GM21576 (cell line): Measurements from ENCODE around the gene PHF12.

Experiments
- ATAC-seq: cut with Tn5 transposase; IDR thresholded peaks from one replicate; pipeline ENCODE4 v1.9.1; 2021; ENCODE audit warnings: mild to moderate bottlenecking, moderate library complexity; ENCODE audit not compliant: unreplicated experiment

PHF12 gene

DNA sequence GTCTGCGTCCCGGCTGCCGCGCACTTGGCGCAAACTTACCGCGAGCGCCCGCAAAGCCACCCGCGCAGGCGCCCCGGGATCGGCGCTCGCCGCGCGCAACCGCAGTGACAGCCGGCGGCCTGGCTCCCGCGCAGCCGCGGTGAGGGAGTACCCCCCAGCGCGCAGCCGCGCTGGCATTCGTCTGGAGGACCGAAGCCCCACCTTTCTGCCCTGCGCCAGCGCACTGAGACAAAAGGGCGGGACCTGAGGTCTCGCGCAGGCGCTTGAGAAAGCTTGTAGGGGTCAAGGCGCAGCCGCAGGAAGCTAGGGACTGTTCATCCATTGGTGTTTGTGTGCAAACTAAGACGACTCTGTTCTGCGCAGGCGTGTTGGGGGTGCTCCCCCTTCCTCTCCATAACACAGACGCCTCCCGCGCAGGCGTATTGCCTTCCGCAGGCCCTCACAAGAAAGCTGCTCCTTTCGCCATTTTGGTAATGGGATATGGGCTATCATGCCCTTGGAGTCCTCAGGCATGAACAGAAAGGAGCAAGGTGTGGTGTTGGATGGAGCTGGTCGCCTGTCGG is at the start of gene PHF12:
Gene PHF12, minus strand, starts transcription at position 91 of the 563 bp plus-strand sequence. CDS start 558 bp downstream, outside the sequence.
- ATAC-seq: peak; percentile 52

DNA sequence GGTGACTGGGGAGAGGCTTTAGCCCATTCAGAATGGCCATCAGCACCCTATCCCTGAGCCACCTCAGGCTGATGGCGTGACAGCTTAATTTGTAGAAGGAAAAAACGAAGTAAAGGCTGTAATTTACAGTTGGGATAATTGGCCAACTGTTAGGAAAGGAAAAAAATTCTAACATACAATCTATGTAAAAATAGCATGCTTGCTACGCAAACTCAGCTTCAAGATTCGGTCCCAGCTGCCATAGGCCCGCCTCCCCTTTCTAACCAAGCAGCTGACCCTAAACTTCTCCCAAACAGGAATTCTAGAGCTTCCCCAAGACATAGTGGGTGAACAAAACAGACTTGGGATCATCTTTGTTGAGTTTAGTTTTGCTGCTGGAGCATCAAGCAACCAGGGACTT is 49.7 kb upstream of the PHF12 start:
- no peak for ATAC-seq

GRCh38 chr17:28999206-28999605 is 47.9 kb upstream of the PHF12 start:
- no peak for ATAC-seq

DNA sequence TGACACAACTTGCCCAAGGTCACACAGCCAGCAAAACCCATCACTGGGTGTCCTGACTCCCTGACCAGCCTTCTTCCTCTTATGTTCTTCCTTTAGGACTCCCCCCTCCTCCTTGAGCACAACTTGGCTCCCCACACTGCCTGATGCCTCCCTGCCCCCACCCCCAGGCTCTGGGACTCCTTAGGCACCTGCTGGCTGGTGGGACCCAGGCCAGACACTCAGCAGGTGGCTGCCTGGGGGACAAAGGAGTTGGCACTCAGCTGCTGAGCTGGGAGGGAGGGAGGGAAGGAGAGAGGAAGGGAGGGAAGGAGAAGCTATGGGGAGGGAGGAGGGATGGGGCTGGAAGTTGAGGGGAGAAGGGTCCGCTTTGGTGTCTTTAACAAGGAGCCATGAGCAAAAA is 46.5 kb upstream of the PHF12 start:
- no peak for ATAC-seq

- ATAC-seq: no peak
These were observed 45.3 kb upstream of the PHF12 start for GRCh38 chr17:28996554-28997096.

- ATAC-seq: no peak
These were observed 42.5 kb upstream of the PHF12 start for GRCh38 chr17:28993645-28994426.

GRCh38 chr17:28992625-28993600 is 41.6 kb upstream of the PHF12 start:
- no peak for ATAC-seq

DNA sequence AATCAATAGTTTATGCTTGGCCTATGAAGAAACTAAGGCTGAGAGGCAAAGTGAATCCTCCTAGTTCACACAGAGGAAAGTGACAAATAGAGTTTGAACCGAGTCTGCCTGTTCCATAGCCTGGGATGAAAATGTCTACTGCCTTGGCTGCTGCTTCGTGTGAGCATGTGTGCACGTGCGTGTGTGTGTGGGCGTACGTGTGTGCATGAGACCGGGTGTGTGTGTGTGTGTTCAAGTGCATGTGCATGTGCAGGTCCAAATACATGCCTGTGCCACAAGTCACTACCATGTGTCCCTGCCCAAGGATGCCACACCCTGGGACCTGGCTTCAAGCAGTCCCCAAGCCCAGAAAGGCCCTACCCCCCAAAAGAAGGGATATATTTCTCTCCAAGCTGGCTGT is 40.9 kb upstream of the PHF12 start:
- no peak for ATAC-seq

DNA sequence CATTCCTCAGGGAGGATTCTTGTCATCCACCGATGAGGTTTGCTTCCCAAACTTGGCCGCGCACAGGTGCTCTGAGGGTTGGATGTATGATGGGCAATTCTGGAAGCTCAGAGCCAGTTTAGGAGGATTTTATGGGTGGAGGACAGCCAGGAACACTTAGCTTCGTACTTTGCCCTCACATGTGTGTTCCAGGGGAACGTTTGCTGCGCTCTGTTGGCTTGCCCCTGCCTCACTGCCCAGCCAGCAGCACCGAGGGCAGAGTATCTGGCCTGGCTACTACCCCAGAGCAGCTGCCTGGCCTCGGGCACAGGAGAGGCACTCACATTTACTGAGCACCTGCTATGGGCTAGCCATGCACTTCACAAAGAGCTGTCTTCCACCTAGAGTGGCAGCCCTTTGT is 40.5 kb upstream of the PHF12 start:
- no peak for ATAC-seq

GRCh38 chr17:28989028-28989427 is 37.7 kb upstream of the PHF12 start:
- no peak for ATAC-seq

GRCh38 chr17:28988475-28988874 is 37.2 kb upstream of the PHF12 start:
- no peak for ATAC-seq

- ATAC-seq: no peak
These were observed 35.7 kb upstream of the PHF12 start for GRCh38 chr17:28986714-28987655.

- ATAC-seq: no peak
These were observed 34.8 kb upstream of the PHF12 start for GRCh38 chr17:28985950-28986713.

DNA sequence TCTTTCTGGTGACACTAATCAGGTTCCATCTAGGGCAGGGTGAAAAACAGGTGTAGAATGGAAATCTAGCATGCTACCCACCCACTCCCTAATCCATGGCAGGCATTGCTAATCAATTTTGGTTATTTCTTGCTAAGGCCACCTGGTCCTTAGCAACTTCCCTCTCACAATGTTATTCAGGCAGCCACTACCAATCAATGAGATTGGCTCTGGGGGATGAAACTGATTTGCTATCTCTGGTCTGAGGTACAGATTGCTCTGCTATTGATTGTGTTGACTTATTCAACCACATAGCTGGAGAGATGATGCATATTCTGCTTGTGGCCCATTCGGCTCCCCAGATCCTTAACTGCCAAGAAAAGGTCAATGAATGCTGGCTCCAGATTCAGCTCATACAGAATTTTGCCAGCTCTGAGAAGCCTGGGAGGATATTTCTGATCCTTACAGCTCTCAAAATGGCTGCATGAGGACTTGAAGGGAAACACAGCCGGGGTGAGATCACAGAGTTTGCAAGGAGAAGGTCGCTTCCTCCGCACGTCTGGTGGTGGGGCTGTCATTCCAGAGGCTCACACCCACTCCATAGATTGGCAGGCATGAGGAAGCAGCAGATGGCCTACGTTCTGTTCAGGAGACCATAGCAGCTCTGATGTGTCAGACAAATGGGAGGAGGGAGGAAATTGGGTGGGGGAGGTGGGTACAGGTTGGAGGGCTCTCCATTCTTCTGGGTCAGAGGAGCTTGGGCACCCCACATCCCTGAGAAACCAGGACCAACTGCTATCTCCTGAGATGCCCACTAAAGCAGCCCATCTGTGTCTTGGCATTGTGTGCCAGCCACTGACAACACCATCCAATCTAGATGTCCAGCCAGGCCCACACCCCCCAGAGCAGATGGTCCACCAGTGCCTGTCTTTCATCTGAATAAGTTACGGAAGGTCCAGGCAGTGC is 32.2 kb upstream of the PHF12 start:
- ATAC-seq: no peak

GRCh38 chr17:28982131-28982793 is 30.9 kb upstream of the PHF12 start:
- ATAC-seq: peak; percentile 66

- ATAC-seq: no peak
These were observed 27.1 kb upstream of the PHF12 start for GRCh38 chr17:28978356-28978964.

DNA sequence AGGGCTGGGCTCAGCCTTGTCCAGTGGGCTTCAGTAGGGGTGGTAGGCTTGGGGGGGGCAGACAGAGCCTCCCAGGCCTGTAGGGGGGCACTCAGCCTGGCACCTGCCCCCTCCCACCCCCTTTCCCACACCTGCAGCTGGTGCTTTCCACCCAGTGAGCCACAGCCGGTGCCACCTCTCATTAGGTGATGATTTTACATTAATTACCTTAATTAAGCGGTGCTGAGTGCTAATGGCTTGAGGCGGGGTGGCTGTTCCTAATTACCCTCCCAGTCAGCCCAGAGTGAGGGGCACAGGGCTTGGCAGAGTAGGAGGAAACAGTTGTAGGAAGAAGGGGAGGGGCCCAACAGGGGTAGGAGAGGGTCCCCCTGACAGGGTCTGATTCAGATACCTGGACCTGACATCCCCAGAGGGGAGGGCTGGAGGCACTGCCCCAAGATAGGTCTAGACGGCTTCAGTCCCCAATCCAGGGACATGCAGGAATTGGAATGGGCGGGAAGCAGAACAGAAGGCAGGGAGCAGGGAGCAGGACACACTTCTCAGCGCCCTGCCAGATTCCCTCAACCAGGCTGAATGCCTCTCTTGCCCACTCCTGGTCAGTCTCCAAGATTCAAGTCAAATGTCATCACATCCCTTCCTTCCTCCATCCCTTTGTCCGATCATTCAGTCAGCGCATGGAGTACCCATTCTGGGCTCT is 26.5 kb upstream of the PHF12 start:
- no peak for ATAC-seq
